K562 (cell line): ENCODE results near the gene SYNGR3. TPM values are rescaled to one million over a fixed set of nuclear protein-coding genes. Genes with fewer than 3 reads are reported as not detected.

ENCODE experiments used
- FOSL1 ChIP-seq: fragments of 200-800 bp; sonication (Bioruptor generic); conservative IDR thresholded peaks from 2 replicates; pipeline ENCODE4 v1.6.1; 2016; ENCODE audit warnings: missing genetic modification characterization, missing compliant biosample characterization
- HMGN3 ChIP-seq: IDR thresholded peaks from 2 replicates; pipeline ENCODE4 v1.6.1; 2011; ENCODE audit warnings: borderline replicate concordance, low read depth, mild to moderate bottlenecking, mixed read lengths, low read length; ENCODE audit not compliant: insufficient read length; ENCODE audit errors: extremely low read depth
- KLF1 ChIP-seq: fragments of 450-650 bp; IDR thresholded peaks from 2 replicates; pipeline ENCODE4 v1.6.1; 2016; ENCODE audit warnings: missing genetic modification characterization, missing compliant biosample characterization
- POLR3G ChIP-seq: IDR thresholded peaks from 2 replicates; pipeline ENCODE4 v1.6.1; 2011; ENCODE audit not compliant: insufficient read length, insufficient replicate concordance; ENCODE audit errors: extremely low read depth
- ZBTB1 ChIP-seq: sonication (generic); formaldehyde crosslinking; IDR thresholded peaks from 2 replicates; pipeline ENCODE4 v1.8.1; 2023; ENCODE audit warnings: missing genetic modification reagents, low read depth, mild to moderate bottlenecking, borderline replicate concordance
- ZFX ChIP-seq: sonication (generic); formaldehyde crosslinking; IDR thresholded peaks from 2 replicates; pipeline ENCODE4 v1.8.0; 2022; ENCODE audit warnings: mild to moderate bottlenecking, missing genetic modification reagents, moderate library complexity
- ZNF282 ChIP-seq: sonication (generic); formaldehyde crosslinking; IDR thresholded peaks from 2 replicates; pipeline ENCODE4 v1.8.1; 2023; ENCODE audit warnings: missing genetic modification reagents
- polyA plus RNA-seq, 8 experiments: library from polyadenylated mRNA; depleted of rRNA in 4 of 8; stranded (reverse) in 5 of 8; unstranded in 3 of 8; fragments of >200 nt; fragmentation: Nextera tagmentation in 2 of 8; fragmentation: Illumina TruSeq in 1 of 8; extraction: Ambion mirVana in 2 of 8; extraction: Trizol in 1 of 8; gene quantifications; 2 replicates each; pipeline versions ENCODE4 v1.2.1 to v1.2.3, GENCODE V29; 2011 to 2014; ENCODE audit warnings: inconsistent platforms in 1 of 8, missing spikeins in 1 of 8
- total RNA-seq, 7 experiments: library from RNA; depleted of rRNA in 6 of 7; stranded (reverse); fragments of >200 nt in 6 of 7; fragmentation: Illumina TruSeq in 2 of 7; extraction: Trizol in 2 of 7; gene quantifications; 2 replicates each; pipeline versions ENCODE4 v1.2.1 to v1.2.3, GENCODE V29; 2011 to 2021; ENCODE audit warnings: low replicate concordance in 1 of 7
- TF ChIP-seq, protein P1 (sequence below): fragments of 200-800 bp; sonication (Bioruptor generic); IDR thresholded peaks from 2 replicates; pipeline ENCODE4 v1.6.1; 2017; ENCODE audit warnings: missing genetic modification characterization, missing compliant biosample characterization
- TF ChIP-seq, protein P2 (sequence below): fragments of 250-450 bp; sonication (Bioruptor Pico); IDR thresholded peaks from 2 replicates; pipeline ENCODE4 v1.8.0; 2021; ENCODE audit warnings: moderate library complexity, mild to moderate bottlenecking, inconsistent platforms
- TF ChIP-seq, protein P3 (sequence below), 3 experiments: fragments of 200-800 bp in 1 of 3; sonication (Bioruptor generic) in 1 of 3; sonication (generic) in 1 of 3; formaldehyde crosslinking in 1 of 3; IDR thresholded peaks; 2 replicates each; pipeline versions ENCODE4 v1.6.1 to v1.8.0; 2016 to 2022; ENCODE audit warnings: mild to moderate bottlenecking in 2 of 3, missing compliant biosample characterization in 2 of 3, missing genetic modification characterization in 2 of 3, missing genetic modification reagents in 1 of 3
- TF ChIP-seq, protein P4 (sequence below): fragments of 250-450 bp; sonication (Bioruptor Pico); IDR thresholded peaks from 2 replicates; pipeline ENCODE4 v1.6.1; 2021; ENCODE audit warnings: mild to moderate bottlenecking

Gene SYNGR3
- total and polyA plus RNA-seq, 9 of the 15 experiments (the other 6 are each of a cell fraction or from before 2014, with no cell fraction given): 3.7 to 69.2 (median 36.3) TPM

DNA sequence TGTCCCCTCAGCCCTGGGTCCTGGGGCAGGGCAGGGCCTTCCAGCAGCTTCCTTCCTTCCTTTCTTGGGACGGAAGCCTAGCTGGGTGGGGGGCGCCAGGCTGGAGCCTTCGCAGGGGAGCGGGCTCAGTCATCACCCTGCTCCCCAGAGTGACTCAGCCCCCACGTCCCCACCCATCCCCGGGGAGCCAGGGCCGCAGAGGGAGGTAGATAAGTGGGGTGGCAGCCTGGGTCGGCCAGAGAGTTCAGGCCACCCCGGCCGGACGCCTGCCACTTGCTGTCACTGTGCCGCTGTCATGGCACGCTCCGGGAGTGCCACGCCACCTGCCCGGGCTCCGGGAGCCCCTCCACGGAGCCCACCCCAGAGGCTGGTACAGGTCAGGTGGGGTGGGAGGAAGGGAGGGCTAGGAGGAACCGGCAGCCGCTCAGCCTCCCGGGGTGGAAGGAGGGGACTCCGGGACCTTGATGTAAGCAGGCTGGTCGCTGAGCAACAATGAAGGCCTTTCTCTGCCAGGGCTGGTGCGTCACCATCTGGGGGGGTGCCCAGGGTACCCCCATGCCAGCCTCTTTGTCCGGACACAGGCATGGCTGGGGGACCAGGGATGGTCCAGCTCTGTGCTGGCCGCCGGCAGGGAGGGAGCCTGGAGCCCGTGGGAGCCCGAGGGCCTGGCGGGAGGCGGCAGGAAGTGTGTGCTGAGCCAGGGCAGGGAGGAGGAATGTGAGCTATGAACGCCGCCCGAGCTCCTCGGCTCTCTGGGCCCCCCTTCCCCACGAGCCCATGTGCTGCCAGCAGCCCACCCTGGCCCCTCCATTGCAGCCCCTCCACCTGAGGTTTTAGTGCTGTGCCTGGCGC lies 43.5 kb downstream of the SYNGR3 start (continued):
- TF ChIP-seq, protein P1, sequence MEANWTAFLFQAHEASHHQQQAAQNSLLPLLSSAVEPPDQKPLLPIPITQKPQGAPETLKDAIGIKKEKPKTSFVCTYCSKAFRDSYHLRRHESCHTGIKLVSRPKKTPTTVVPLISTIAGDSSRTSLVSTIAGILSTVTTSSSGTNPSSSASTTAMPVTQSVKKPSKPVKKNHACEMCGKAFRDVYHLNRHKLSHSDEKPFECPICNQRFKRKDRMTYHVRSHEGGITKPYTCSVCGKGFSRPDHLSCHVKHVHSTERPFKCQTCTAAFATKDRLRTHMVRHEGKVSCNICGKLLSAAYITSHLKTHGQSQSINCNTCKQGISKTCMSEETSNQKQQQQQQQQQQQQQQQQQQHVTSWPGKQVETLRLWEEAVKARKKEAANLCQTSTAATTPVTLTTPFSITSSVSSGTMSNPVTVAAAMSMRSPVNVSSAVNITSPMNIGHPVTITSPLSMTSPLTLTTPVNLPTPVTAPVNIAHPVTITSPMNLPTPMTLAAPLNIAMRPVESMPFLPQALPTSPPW (CRISPR knock-in tag): peak; percentile 29; the same call in 1 of the 2 replicates
- 0 out of 2 replicates have a peak, but pooled peaks have one; percentile 27 for TF ChIP-seq ZBTB1 (CRISPR knock-in tag)
- no peak for TF ChIP-seq KLF1 (tag)
- TF ChIP-seq, protein P2, sequence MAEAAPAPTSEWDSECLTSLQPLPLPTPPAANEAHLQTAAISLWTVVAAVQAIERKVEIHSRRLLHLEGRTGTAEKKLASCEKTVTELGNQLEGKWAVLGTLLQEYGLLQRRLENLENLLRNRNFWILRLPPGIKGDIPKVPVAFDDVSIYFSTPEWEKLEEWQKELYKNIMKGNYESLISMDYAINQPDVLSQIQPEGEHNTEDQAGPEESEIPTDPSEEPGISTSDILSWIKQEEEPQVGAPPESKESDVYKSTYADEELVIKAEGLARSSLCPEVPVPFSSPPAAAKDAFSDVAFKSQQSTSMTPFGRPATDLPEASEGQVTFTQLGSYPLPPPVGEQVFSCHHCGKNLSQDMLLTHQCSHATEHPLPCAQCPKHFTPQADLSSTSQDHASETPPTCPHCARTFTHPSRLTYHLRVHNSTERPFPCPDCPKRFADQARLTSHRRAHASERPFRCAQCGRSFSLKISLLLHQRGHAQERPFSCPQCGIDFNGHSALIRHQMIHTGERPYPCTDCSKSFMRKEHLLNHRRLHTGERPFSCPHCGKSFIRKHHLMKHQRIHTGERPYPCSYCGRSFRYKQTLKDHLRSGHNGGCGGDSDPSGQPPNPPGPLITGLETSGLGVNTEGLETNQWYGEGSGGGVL: no peak
- TF ChIP-seq, protein P3, sequence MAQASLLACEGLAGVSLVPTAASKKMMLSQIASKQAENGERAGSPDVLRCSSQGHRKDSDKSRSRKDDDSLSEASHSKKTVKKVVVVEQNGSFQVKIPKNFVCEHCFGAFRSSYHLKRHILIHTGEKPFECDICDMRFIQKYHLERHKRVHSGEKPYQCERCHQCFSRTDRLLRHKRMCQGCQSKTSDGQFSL (CRISPR knock-in tag; IDR thresholded peaks at IDR 0.05): peak; percentile 55; the same call in 1 of the 2 replicates
- TF ChIP-seq, protein P3 (tag; IDR thresholded peaks at IDR 0.05): no peak
- peak; percentile 80 for TF ChIP-seq FOSL1 (tag)
- TF ChIP-seq ZFX: peak; percentile 66
- TF ChIP-seq POLR3G: no peak
- TF ChIP-seq, protein P4, sequence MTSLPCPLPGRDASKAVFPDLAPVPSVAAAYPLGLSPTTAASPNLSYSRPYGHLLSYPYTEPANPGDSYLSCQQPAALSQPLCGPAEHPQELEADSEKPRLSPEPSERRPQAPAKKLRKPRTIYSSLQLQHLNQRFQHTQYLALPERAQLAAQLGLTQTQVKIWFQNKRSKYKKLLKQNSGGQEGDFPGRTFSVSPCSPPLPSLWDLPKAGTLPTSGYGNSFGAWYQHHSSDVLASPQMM (CRISPR knock-in tag): no peak
- peak; percentile 50 for TF ChIP-seq HMGN3
- TF ChIP-seq ZNF282 (CRISPR knock-in tag): 0 out of 2 replicates have a peak, but pooled peaks have one; percentile 53
